Stimulated activated CD4-positive, alpha-beta T cell treated with anti-CD3 and anti-CD28 coated beads, Interleukin-4, amount 100 ng/mL, for 1 hour (primary cell): ENCODE results near the gene EBF4.
A peak's percentile ranks its signal among the peaks of the same experiment; 100 is the strongest.
"Not testable (repeated sequence)": the region's sequence is repeated elsewhere in the genome, so short reads cannot be mapped to it uniquely, and the experiment has no call there.

Source experiments
- DNase-seq: peaks from one replicate; pipeline ENCODE4 v3.0.0-alpha.2; 2020

Gene EBF4

DNA sequence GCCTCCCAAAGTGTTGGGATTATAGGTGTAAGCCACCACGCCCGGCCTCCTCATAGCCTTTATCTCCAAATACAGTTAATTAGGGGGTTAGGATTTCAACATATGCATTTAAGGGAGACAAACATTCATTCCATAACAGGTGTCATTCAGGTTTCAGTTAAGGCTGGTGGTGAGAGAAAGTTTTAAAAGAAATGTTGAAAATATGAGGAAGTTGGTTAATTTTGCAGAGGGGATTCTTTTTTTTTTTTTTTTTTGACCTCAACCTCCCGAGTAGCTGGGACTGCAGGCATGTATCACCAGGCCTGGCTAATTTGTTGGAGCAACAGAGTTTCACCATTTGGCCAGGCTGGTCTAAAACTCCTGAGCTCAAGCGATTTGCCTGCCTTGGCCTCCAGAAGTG is 12.5 kb upstream of the EBF4 start:
- no peak for DNase-seq

DNA sequence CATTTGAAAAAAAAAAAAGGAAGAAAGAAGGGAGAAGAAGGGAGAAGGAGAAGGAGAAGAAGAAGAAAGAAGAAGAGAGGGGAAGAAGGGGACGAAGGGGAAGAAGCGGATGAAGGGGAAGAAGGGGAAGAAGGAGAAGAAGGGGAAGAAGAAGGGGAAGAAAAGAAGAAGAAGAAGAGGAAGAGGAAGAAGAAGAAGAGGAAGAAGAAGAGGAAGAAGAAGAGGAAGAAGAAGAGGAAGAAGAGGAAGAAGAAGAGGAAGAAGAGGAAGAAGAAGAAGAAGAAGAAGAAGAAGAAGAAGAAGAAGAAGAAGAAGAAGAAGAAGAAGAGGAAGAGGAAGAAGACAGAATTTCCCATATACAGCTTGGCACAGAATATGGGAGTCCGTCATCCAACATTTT is 10.5 kb upstream of the EBF4 start:
- not testable (repeated sequence) for DNase-seq

DNA sequence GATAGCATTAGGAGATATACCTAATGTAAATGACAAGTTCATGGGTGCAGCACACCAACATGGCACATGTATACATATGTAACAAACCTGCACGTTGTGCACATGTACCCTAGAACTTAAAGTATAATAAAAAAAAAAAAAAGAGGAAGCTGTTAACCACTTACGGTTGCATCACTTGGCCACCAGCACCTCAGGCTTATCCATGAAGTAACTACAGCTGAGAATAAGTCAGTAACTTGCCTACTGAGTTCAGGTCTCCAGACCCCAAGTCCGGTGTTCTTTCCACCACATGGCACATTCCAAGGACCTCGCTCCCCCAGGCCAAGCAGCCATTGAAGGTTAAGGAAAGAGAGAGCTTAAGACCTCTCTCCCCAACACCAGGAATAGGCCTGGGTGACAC is 7.8 kb upstream of the EBF4 start:
- not testable (repeated sequence) for DNase-seq

DNA sequence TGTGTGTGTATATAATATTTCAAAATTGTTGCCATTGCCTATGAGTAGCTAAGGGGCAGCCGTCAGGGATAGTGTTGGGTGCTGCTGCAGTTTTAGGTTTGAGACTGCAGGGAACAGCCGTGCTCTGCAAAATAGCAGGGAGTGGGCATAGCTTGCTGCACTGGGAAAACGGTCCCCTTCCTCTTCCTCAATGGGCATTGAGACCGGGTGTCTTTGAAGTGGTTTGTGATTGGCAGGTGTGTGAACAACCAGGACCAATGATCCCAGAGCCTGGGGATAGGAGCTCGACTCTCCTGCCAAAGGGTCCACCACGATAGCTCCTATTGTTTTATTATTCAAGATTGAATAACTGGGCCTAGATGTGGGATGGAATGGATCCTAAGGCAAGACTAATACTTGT is 5.1 kb upstream of the EBF4 start:
- no peak for DNase-seq

DNA sequence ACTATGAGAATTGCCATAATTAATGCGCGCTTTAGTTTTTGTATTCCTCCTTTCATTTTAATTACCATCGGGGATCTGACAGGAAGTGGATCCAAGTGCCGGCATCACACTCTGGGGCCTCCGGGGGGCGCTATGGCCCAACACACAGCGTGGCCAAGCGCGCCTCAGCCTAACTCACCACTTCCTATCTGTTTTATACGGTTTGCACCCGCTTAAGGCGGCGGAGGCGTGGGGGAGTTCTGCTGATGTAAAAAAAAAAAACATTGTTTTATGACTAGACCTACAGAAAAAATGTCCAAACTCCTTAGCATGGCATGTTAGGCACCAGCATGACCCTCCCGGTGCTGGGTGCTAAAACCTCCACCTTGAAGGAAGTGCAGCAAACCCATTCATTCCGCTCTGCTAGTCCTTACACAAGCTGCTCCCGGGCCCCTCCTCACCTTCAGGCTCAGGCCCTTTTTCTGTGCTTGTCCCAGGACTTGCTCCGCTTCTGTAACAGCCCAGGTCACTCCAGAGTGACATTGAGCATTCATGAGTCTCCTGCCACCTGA is 4.5 kb upstream of the EBF4 start:
- DNase-seq = peak; percentile 73

DNA sequence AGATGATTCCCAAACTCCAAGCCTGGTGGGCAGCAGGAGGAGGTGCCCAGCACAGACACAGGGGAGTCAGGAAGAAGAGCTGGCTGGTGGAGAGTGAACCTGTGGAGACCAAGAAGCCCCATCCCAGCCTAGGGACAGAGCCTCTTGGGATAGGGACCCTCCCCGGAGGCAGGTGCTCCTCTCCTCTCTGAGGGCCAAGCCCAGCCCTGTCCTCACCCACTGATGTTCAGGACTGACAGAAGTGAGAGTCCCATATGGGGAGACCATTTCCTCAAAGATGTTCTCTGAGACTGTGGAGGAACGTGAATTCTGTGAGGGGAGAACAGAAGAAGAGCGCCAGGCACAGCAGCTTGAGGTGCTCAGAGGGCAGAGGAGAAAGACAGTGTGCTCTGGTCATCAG is 2.4 kb upstream of the EBF4 start:
- DNase-seq = no peak

DNA sequence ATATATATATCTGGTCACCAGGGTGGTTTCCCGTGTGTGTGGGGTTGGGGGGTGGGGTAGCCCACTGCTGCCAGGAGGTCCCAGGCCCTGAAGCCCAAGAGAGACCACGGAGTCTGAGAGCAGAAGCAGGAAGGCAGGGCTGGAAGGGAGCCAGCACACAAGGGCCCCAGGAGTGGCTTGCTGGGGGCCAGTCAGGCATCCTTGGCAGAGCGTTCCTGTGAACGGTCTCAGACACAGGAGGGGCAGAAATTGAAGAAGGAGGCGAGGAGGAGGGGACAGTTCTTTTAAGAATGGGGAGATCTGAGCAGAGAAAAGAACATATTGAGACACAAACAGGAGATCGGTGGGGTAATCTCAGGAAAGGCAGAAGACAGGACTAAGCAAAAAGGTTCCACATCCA is 1.9 kb upstream of the EBF4 start:
- DNase-seq = no peak

DNA sequence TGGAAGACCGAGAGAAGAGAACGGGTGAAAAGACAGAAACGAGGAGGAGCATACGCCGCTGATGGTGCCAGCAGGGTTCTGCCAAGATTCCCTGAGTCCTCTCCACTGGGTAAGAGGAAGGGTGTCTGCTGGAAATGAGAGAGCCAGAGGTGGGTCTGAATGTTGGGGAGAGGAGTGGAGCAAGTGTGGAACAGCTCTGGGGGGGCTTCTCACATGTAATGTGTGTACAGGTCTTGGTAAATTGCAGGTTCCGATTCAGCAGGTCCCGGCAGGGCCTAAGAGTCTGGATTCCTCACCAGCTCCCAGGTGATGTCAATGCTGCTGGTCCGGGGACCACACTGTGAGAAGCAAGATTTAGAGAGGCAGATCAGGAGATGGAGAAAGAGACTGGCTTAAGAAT is 1.5 kb upstream of the EBF4 start:
- DNase-seq = no peak

DNA sequence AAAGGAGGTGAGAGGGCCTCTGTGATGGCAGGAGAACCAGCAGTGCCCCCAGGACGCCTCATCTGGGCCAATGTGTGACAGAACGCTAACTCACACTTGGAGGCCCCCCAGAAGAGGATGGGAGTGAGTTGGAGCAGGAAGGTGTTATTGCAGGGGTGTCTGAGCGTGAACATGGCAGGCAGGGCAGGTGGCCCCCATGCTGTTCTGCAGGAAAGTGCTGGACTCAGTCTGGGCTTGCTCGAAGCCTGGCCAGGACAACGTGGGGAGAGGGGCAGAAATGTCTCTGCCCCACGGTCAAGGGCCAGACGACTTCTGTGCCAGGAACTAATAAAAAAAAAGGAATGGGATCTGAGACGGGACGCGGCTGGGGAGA is 931 bp upstream of the EBF4 start:
- DNase-seq = no peak

DNA sequence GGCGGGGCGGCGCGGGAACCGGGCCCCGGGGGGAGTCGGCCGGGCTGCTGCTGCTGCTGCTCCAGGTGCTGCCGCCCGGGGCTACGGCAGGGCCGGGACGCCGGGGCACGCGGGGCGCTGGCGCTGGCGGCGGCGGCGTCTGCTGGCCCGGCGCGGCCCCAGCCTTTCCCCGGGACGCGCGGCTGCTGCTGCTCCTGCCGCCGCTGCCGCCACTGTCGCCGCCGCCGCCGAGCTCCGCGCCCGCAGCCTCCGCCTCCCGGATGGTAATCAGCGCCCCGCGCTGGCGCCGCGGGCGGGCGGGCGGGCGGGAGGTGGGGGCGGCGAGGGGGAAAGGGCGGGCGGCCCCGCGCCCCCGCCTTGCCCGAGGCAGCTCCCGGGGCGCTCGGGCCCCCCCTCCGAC is 306 bp downstream of the EBF4 start:
- DNase-seq = peak; percentile 30

DNA sequence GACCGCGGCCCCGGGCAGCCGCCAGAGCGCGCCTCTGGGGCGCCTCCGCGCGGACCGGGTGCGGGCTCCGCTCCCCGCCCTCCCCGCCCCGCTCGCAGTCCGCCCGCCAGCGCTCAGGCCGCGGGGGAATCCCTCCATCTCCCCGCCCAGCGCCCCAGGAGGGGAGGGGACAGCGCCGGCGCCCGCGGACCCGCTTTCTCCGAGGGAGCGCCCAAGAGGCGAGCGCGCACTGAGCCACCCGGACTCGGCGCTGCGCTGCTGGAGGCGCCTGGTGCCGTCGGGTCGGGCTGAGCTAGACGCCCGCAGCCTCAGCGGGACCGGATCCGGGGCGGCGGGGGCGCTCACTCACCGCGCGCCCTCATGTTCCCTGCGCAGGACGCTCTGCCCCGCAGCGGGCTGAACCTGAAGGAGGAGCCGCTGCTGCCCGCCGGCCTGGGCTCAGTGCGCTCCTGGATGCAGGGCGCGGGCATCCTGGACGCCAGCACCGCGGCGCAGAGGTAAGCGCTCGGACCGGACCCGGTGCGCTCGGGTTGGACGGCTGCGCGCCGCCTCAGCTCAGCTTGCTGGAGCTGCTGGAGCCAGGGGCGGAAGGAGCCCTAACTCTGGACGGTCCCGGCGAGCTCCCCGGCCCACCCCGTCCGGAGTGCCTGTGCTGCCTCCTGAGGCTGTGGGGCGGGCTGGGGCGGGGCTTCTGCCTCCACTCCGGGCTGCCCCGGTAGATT is 867 bp downstream of the EBF4 start:
- DNase-seq = peak; percentile 48

DNA sequence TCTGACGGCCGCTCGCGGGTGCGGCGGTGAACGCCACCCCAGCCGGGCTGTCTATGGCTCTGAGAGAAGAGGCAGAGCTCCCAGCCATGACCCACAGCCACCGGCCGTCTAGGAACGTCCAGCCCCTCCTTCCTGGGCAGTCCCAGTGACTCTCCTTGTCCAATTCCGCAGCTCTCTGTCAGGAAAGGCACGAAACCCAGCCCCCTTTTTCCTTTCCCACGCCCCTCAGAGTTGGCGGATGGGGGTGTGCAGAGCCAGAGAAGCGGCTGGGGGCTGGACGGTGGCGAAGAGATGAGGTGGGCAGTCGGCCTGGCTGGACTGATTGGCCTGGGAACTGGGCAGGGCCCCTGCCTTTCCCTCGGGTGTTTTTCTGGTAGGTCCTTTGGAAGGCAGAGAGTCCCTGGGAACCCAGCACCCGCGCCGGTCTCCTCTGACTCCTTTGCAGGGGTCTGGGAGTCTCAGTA is 1.5 kb downstream of the EBF4 start:
- no peak for DNase-seq

DNA sequence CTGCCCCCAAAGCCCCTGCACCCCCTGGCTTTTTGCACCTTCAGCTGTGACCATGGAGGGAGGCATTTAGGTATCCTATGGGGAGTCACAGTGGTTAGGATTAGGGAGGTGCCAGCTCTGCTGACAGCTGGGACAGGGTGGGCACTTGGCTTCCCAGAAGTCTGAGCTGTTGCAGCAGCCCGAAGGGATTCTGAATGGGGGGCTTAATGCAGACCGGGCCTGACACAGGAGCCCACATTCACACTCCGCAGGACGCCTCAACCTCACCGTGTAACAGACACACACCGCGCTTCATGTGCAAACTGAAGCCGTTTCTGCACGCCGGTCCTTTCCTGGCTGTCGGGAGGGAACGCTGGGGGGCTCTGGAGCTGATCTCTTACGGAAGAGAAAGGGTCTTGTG is 1.9 kb downstream of the EBF4 start:
- DNase-seq = no peak

DNA sequence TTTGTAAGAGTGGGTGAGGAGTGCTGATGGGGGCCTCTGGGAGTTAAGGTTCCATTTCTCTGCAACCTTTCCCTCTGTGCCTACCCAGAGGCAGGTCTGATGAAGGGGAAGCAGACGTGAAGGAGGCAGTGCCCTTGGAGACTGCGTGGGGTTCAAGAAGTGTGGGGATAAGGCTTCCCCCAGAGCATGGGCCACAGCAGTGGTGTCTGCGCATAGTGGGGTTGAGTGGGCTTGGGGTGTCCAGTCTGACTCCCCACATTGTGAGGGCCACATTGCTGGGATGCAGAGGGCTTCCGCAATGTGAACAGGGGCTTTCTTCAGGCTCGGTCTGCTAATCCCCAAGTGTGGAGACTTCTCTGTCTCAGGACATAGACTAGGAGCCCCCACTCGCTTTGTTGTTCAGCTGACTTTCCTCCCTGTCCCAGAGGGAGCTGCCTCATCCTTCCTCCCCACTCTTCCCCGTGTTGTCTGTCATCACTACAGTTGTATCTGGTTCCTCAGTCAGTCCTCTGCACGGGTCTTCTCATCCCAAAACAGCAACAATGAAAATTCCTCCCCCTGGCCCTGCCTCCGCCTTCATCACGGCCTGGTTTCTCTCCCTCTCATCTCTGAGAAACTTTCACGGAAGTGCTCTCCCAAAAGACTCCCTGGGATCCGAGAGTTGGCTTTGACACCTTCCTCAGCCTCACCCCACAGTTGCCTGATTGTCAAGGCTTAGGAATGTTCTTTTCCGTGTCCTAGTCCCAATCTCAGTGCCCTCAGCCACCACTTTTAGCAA is 2.8 kb downstream of the EBF4 start:
- DNase-seq = no peak

DNA sequence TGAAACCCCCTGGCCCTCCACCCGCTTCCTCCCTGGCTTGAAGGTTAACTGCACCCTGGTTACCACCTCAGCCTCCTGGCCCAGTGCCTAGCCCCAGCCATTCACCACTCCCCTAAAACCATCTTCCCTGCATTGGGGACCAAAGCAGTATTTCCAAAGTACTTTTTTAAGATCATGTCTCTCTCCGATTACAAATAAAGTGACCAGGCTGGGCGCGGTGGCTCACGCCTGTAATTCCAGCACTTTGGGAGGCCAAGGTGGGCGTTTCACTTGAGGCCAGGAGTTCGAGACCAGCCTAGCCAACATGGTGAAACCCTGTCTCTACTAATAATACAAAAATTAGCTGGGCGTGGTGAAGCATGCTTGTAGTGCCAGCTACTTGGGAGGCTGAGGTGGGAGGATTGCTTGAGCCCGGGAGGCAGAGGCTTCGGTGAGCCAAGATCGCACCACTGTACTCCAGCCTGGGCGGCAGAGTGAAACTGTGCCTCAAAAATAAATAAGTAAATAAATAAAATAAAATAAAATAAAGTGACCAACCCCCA is 3.5 kb downstream of the EBF4 start:
- not testable (repeated sequence) for DNase-seq

DNA sequence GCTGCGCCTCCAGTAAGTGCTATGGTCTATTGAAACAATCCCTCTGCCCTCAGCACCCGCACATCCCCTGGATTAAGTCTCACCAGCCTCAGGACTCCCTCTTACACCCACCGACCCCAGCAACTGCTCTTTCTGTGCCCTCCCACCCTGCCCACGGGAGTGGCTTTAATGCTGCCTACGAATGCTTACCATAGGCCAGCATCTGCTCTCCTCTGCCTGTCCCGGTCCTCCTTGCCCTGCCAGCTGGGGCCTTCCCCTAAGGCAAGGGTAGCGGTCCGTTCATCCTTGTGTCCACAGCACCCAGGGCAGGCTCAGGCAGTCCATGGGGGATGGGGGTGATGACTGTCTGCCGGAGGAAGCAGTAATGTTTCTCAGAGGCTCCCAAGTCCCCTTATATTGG is 4.1 kb downstream of the EBF4 start:
- no peak for DNase-seq

DNA sequence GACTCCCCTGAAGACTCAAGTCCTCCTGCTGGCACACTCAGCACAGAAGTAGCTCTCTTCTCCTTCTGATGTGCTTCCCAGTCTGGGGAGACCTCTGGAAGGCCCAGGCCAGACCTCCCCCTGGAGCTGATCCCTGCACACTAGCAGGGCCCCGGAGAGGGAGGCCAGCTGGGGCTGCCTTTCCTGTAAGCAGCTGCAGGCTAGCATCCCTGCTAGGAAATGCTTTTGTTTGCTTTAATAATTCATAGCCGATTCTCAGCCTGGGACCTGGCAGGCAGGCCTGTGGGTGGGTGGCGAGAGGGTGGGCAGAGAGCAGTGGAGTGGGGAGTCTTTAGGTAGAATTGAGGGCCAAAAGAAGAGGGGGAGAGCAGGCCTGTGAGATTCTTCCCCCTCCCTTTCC is 5.2 kb downstream of the EBF4 start:
- no peak for DNase-seq

DNA sequence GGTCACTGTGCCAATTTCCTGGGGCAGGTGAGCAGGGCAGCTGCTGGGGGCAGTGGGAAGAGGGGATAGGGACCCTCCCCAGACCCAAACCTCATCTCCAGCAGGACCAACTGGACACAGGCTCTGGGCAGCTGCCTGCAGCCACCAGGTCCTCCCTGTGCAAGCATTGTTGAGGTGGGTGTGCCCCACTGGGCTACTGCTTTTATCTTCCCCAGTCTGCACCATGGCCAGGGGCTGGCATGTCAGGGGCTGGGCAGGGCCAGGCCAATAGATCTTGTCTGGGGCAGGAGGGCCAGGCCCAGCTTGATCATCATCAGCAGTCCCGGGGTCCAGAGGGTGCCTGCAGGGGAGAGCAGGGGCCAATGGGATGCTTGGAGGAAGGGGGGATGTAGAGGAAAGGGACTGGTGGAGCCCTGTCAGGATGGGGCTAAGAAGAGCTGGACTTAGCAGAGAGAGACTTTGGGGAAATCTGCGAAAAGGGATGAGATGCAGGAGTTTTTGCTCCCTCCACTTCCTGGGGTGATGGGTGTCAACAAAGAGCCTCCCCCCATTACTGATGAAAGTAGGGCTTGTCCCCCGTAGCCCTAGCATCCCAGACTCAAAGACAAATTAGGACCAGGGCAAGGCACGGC is 5.7 kb downstream of the EBF4 start:
- no peak for DNase-seq

DNA sequence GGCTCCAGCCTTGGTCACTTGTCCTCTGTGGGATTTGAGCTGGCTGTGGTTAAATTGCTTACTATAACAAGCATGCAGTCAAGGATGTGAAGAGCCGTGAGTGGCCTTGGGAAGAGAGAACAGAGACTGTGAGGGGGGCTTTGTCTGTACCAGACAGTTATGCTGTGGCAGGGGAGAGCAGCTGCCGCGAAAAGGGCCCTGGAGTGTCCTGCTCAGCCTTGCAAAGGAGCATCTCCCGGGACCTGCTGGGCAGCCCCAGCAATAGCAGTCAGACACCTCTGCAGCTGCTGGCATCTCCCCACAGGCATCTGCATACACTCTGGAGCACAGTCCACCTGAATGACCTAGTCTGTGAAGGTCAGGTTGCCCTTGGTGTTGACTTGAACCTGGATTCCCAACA is 6.3 kb downstream of the EBF4 start:
- DNase-seq = no peak

DNA sequence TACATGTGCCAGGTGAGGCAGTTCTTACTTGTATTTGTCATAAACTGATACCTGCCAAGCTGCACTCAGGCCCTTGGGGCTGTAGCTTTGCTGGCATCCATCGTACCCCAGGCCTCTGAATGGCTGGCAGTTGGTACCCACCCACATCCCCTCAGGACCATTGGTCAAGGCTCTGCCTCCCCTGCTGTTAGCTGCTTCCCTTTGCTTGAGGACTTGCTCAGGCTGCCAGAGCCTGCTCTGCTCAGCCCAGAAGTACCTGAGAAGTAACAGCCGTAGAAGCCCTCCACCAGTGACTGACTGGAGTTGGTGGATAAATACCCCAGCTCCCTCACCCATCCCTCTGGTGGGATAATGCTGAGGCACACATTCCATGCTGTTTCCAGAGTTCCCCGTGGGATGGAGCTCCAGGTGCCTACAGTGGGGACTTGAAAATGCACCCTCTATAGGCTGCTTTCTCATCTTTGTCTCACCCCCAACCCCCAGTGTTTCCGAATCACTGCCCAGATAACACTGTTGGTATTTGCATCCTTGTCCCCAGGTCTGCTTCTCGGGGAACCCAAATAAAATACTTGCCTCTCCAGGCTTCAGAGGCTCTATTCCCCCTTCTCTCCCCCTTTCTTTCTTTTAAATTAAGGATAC is 7.3 kb downstream of the EBF4 start:
- DNase-seq = no peak

DNA sequence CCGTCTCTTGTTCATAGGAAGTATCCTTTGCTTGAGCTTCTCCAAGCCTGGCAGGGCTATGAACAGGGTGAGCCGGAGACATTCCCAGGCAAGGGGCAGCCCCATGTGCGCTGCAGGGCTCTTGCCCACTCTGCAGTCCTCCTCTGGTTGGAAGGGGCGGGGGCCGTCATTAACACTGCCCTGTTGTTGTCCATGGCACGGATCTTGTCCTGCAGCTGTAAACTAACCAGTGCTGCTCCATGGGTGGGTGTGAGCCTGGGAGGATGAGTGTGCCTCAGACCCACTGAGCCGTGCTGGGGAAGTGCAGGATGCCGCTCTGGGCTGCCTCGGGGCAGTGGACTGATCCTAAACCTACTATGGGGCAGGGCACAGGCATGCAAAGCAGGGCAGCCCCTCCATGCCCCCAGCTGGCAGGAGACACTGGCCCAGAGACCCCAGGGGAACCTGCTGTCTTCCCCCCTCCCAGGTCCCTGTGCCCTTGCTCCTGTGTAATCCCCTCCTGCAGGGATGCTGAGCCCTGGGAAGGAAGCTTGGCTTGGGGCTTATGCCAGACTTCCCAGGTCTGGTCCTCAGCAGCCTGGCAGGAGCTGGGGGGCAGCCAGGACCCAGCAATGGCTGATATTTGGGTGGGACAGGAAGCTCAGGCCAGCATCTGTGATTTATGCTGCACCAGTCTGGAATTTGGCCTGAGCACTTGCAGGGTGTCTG is 8.5 kb downstream of the EBF4 start:
- no peak for DNase-seq

DNA sequence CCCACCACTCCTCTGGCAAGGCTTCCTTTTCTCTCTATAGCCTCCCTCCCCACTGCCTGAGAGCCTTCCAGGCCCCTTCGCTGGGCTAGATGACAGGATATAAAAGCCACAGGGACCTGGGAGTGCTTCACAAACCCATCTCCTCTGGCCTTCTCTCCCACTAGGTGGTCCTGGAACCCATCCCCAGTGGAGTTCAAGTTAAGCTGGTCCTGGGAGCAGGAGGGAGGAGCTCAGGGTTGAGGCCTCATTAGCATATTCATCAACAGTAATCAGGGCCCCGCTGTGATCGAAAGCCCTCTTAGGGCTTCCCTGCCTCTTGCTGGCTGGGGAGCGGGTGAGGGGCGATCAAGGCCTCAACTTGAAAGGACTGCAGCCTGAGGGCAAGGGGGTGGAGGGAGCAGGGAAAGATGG is 9.1 kb downstream of the EBF4 start:
- DNase-seq = no peak
